CD4-positive, alpha-beta T cell treated with Interleukin-6 for 4 hours (primary cell): ENCODE measurements around the gene FAM53B.
"Not testable (repeated sequence)": the region's sequence is repeated elsewhere in the genome, so short reads cannot be mapped to it uniquely, and the experiment has no call there.

Experiments
- DNase-seq: peaks from one replicate; pipeline ENCODE4 v3.0.0-alpha.2; 2020; ENCODE audit warnings: mixed read lengths

Gene FAM53B

GRCh38 chr10:124744102-124745050 lies at the start of gene FAM53B:
Gene FAM53B (minus strand): TSS chr10:124744378. CDS start chr10:124706713, 37,665 bp downstream.
- DNase-seq, result peak; percentile 87

- no peak for DNase-seq
Observed at GRCh38 chr10:124792998-124793352, 48.8 kb upstream of the FAM53B start.

- peak; percentile 87 for DNase-seq
Observed at GRCh38 chr10:124791547-124792348, 47.6 kb upstream of the FAM53B start, which contains the start of gene EEF1AKMT2. Gene EEF1AKMT2 (minus strand): TSS chr10:124791887. CDS start chr10:124791833, 54 bp downstream.

- not testable (repeated sequence) for DNase-seq
Observed at GRCh38 chr10:124782900-124783299, 38.7 kb upstream of the FAM53B start.

GRCh38 chr10:124768791-124769190 lies 24.6 kb upstream of the FAM53B start:
- DNase-seq, result no peak

GRCh38 chr10:124765256-124765655 lies 21.1 kb upstream of the FAM53B start:
- DNase-seq, result no peak

- DNase-seq, result no peak
Observed at GRCh38 chr10:124763267-124763666, 19.1 kb upstream of the FAM53B start.

- no peak for DNase-seq
Observed at GRCh38 chr10:124762281-124762680, 18.1 kb upstream of the FAM53B start.

- no peak for DNase-seq
Observed at GRCh38 chr10:124756156-124756903, 12.2 kb upstream of the FAM53B start.

- no peak for DNase-seq
Observed at GRCh38 chr10:124755581-124755980, 11.4 kb upstream of the FAM53B start.

GRCh38 chr10:124754227-124754626 lies 10.0 kb upstream of the FAM53B start:
- DNase-seq, result no peak

- DNase-seq, result no peak
Observed at GRCh38 chr10:124748953-124749645, 4.9 kb upstream of the FAM53B start.

GRCh38 chr10:124748166-124748565 lies 4.0 kb upstream of the FAM53B start:
- no peak for DNase-seq

- no peak for DNase-seq
Observed at GRCh38 chr10:124747745-124748144, 3.6 kb upstream of the FAM53B start.

GRCh38 chr10:124746992-124747391 lies 2.8 kb upstream of the FAM53B start:
- DNase-seq, result no peak

GRCh38 chr10:124746447-124746846 lies 2.3 kb upstream of the FAM53B start:
- DNase-seq, result not testable (repeated sequence)

- peak; percentile 49 for DNase-seq
Observed at GRCh38 chr10:124745673-124746072, 1.5 kb upstream of the FAM53B start.

- DNase-seq, result no peak
Observed at GRCh38 chr10:124745252-124745651, 1.1 kb upstream of the FAM53B start.

GRCh38 chr10:124743191-124744101 lies 732 bp downstream of the FAM53B start:
- peak; percentile 49 for DNase-seq

GRCh38 chr10:124742413-124743190 lies 1.6 kb downstream of the FAM53B start:
- DNase-seq, result no peak
